PC-9 (cell line): ENCODE results near the gene TRIM37. TPM values are rescaled to one million over a fixed set of nuclear protein-coding genes. Genes with fewer than 3 reads are reported as not detected.

Source experiments
- BruUV-seq: library from RNA; stranded (reverse); fragments of 400-500 nt; replicated peaks from 2 replicates; lab custom pipeline; 2021; lab: Mats Ljungman, UMichigan
- CTCF ChIA-PET: fragments of 300-600 bp; sonication (Branson Sonifier 250); formaldehyde crosslinking; loops from one replicate; lab custom pipeline; 2022; ENCODE audit warnings: antibody characterized with exemption; lab: Charles Lee
- POLR2A ChIA-PET: fragments of 300-600 bp; sonication (Branson Sonifier 250); formaldehyde crosslinking; loops from one replicate; lab custom pipeline; 2022; ENCODE audit warnings: antibody characterized with exemption; ENCODE audit not compliant: unreplicated experiment; lab: Charles Lee
- DNase-seq, 2 experiments: peaks; one replicate each; pipeline versions ENCODE4 v3.0.0 to v3.0.0-alpha.2; 2015 to 2022; ENCODE audit warnings: mixed read lengths in 1 of 2
- H2AFZ ChIP-seq: fragments of 200-600 bp; sonication (generic); 2 replicates; pipeline ENCODE4 v1.8.1; 2017; ENCODE audit warnings: antibody characterized with exemption
- H3F3A ChIP-seq: fragments of 200-600 bp; sonication (generic); 2 replicates; pipeline ENCODE4 v1.8.1; 2017; ENCODE audit warnings: antibody characterized with exemption, mild to moderate bottlenecking, low read depth; ENCODE audit not compliant: insufficient read depth
- H3K27ac ChIP-seq: fragments of 200-600 bp; sonication (generic); 2 replicates; pipeline ENCODE4 v1.6.1; 2016; ENCODE audit warnings: mixed run types
- H3K27me3 ChIP-seq: fragments of 200-600 bp; sonication (generic); 2 replicates; pipeline ENCODE4 v1.6.1; 2016; ENCODE audit warnings: low read depth, mixed run types; ENCODE audit not compliant: insufficient read depth
- H3K36me3 ChIP-seq: fragments of 200-600 bp; sonication (generic); 2 replicates; pipeline ENCODE4 v1.6.1; 2016; ENCODE audit warnings: low read depth, mixed run types
- H3K4me1 ChIP-seq: fragments of 200-600 bp; sonication (generic); replicated peaks from 2 replicates; pipeline ENCODE4 v1.6.1; 2016; ENCODE audit warnings: mixed run types; ENCODE audit not compliant: insufficient read depth
- H3K4me2 ChIP-seq: fragments of 200-600 bp; sonication (generic); 2 replicates; pipeline ENCODE4 v1.6.1; 2017; ENCODE audit warnings: mixed run types
- H3K4me3 ChIP-seq: fragments of 200-600 bp; sonication (generic); 2 replicates; pipeline ENCODE4 v1.6.1; 2016; ENCODE audit warnings: mixed run types
- H3K79me2 ChIP-seq: fragments of 200-600 bp; sonication (generic); 2 replicates; pipeline ENCODE4 v1.6.1; 2017; ENCODE audit warnings: low read depth, mixed run types
- H3K9me2 ChIP-seq: fragments of 200-600 bp; sonication (generic); 2 replicates; pipeline ENCODE4 v1.8.1; 2017; ENCODE audit warnings: mild to moderate bottlenecking; ENCODE audit not compliant: insufficient read depth
- H3K9me3 ChIP-seq: fragments of 200-600 bp; sonication (generic); 2 replicates; pipeline ENCODE4 v1.8.1; 2016; ENCODE audit warnings: low read depth; ENCODE audit not compliant: insufficient read depth
- H4K20me1 ChIP-seq: fragments of 200-600 bp; sonication (generic); 2 replicates; pipeline ENCODE4 v1.8.1; 2017; ENCODE audit not compliant: insufficient read depth
- CTCF ChIP-seq: fragments of 200-600 bp; sonication (generic); conservative IDR thresholded peaks from 2 replicates; pipeline ENCODE4 v1.6.1; 2017; ENCODE audit warnings: mixed run types, antibody characterized with exemption, mild to moderate bottlenecking, moderate library complexity
- EZH2 ChIP-seq: fragments of 200-600 bp; sonication (generic); IDR thresholded peaks from 2 replicates; pipeline ENCODE4 v1.8.0; 2017; ENCODE audit warnings: antibody characterized with exemption, low read depth
- intact Hi-C: fragments of 100-400 bp; cut with micrococcal nuclease; formaldehyde crosslinking; loops from one replicate; pipeline ENCODE4 v1.10.0; 2022; ENCODE audit not compliant: unreplicated experiment
- total RNA-seq: library from RNA; stranded (reverse); gene quantifications from 2 replicates; pipeline ENCODE4 v1.2.3, GENCODE V29; 2021

TRIM37 gene
- total RNA-seq, 1 experiment from 2014 or later, result 24.6 TPM

GRCh38 chr17:59001158-59001814 is 105.4 kb downstream of the TRIM37 start:
- no peaks in the 10 kb centered on the region for H3K9me2 ChIP-seq
- ChIA-PET POLR2A (no interaction called here), CTCF (no interaction called here)
- no peaks in the 10 kb centered on the region for H3K79me2 ChIP-seq
- no peak overlapping the region for H2AFZ ChIP-seq
- no peak for TF ChIP-seq EZH2
- no peak for TF ChIP-seq CTCF
- intact Hi-C loops, result loop anchor here (10.0 kb wide), 1 partner anchor 686 kb away; no protein-coding TSS in a partner anchor
- H3K27me3 ChIP-seq, result no peaks in the 10 kb centered on the region
- H3K9me3 ChIP-seq, result no peaks in the 10 kb centered on the region
- no peak overlapping the region for H3K4me3 ChIP-seq
- no peak overlapping the region for H3K4me2 ChIP-seq
- no peaks in the 10 kb centered on the region for H4K20me1 ChIP-seq
- no peak for DNase-seq
- H3F3A ChIP-seq, result peaks cover 10% of the 10 kb centered on the region; the same call in 1 of the 2 replicates
- H3K36me3 ChIP-seq, result peaks cover 5% of the 10 kb centered on the region; the same call in 1 of the 2 replicates
- BruUV-seq, result no TSS peak
- H3K27ac ChIP-seq, result no peak overlapping the region
- H3K4me1 ChIP-seq, result peaks cover 12% of the 10 kb centered on the region

- Histone ChIP-seq H3K36me3 (peaks cover 5% of the 10 kb centered on the region; the same call in 1 of the 2 replicates), H3K9me3 (no peaks in the 10 kb centered on the region), H3F3A (no peaks in the 10 kb centered on the region; the same call in 1 of the 2 replicates), H3K4me1 (peaks cover 12% of the 10 kb centered on the region), H3K4me3 (no peak overlapping the region), H2AFZ (no peak overlapping the region), H3K27me3 (no peaks in the 10 kb centered on the region), H3K4me2 (no peak overlapping the region), H3K9me2 (no peaks in the 10 kb centered on the region), H3K27ac (no peak overlapping the region), H3K79me2 (no peaks in the 10 kb centered on the region), H4K20me1 (no peaks in the 10 kb centered on the region)
- BruUV-seq, result no TSS peak
- DNase-seq, result no peak
- TF ChIP-seq EZH2 (no peak), CTCF (no peak)
- intact Hi-C loops, result loop anchor here (10.0 kb wide), 1 partner anchor 685 kb away; no protein-coding TSS in a partner anchor
- ChIA-PET CTCF (no interaction called here), POLR2A (interaction anchor here (0.7 kb wide), 1 partner anchor 31 kb away, joined by 6 read pairs; no protein-coding TSS in a partner anchor)
Observed at GRCh38 chr17:59000022-59000421, 106.7 kb downstream of the TRIM37 start.

DNA sequence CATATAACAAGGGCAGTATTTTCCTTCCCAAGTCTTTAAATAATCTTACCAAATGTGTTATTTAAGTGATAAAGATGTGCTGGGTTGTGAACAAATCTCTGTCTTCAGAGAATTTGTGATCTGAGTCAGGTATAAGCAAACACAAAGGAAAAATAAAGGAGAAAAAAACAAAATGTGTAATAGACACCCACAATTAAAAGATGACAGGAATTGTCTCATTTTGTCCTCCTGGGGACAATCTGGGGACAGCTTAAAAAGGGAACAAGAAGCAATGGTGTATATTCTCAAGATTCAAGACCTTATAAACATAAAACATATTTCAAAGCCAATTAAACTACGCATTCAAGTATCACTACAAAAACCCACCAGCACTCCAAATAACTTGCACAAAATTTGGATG is 107.2 kb downstream of the TRIM37 start:
- TF ChIP-seq CTCF (no peak), EZH2 (no peak)
- no peaks in the 10 kb centered on the region for H3K79me2 ChIP-seq
- no peaks in the 10 kb centered on the region; the same call in 1 of the 2 replicates for H3F3A ChIP-seq
- H3K9me3 ChIP-seq, result no peaks in the 10 kb centered on the region
- H3K9me2 ChIP-seq, result no peaks in the 10 kb centered on the region
- ChIA-PET POLR2A (no interaction called here), CTCF (no interaction called here)
- no peak overlapping the region for H2AFZ ChIP-seq
- intact Hi-C loops, result no loop called here
- no peaks in the 10 kb centered on the region for H3K27me3 ChIP-seq
- no peak for DNase-seq
- no peaks in the 10 kb centered on the region for H4K20me1 ChIP-seq
- no TSS peak for BruUV-seq
- peaks cover 5% of the 10 kb centered on the region; the same call in 1 of the 2 replicates for H3K36me3 ChIP-seq
- no peak overlapping the region for H3K27ac ChIP-seq
- peaks cover 12% of the 10 kb centered on the region for H3K4me1 ChIP-seq
- H3K4me2 ChIP-seq, result no peak overlapping the region
- H3K4me3 ChIP-seq, result no peak overlapping the region
